GM23338 (cell line): ENCODE results near the gene KLHL26. TPM values are rescaled to one million over a fixed set of nuclear protein-coding genes. Genes with fewer than 3 reads are reported as not detected.

Source experiments
- ATAC-seq: fragments of 200-7000 bp; cut with Tn5 transposase; 3 replicates; pipeline ENCODE4 v1.9.1; 2020
- DNase-seq: peaks from one replicate; pipeline ENCODE4 v3.0.0-alpha.2; 2015; ENCODE audit warnings: low spot score
- H2AFZ ChIP-seq: fragments of 200-600 bp; sonication (generic); 2 replicates; pipeline ENCODE4 v1.8.0; 2016; ENCODE audit warnings: antibody characterized with exemption, mild to moderate bottlenecking, moderate library complexity
- H3F3A ChIP-seq: fragments of 200-600 bp; sonication (generic); replicated peaks from 2 replicates; pipeline ENCODE4 v1.8.0; 2017; ENCODE audit warnings: antibody characterized with exemption, mixed run types, low read depth
- H3K27ac ChIP-seq: fragments of 200-600 bp; sonication (generic); 2 replicates; pipeline ENCODE4 v1.6.1; 2016; ENCODE audit warnings: low read depth
- H3K27me3 ChIP-seq: fragments of 200-600 bp; sonication (generic); 2 replicates; pipeline ENCODE4 v1.8.0; 2016; ENCODE audit warnings: mild to moderate bottlenecking, mixed run types, moderate library complexity; ENCODE audit not compliant: insufficient read depth
- H3K36me3 ChIP-seq: fragments of 200-600 bp; sonication (generic); 2 replicates; pipeline ENCODE4 v1.8.0; 2016; ENCODE audit warnings: mild to moderate bottlenecking; ENCODE audit not compliant: insufficient read depth
- H3K4me1 ChIP-seq: fragments of 200-600 bp; sonication (generic); 2 replicates; pipeline ENCODE4 v1.8.0; 2016; ENCODE audit warnings: mild to moderate bottlenecking, moderate library complexity; ENCODE audit not compliant: insufficient read depth
- H3K4me2 ChIP-seq: fragments of 200-600 bp; sonication (generic); 2 replicates; pipeline ENCODE4 v1.7.1; 2017; ENCODE audit warnings: mixed run types
- H3K4me3 ChIP-seq: fragments of 200-600 bp; sonication (generic); 2 replicates; pipeline ENCODE4 v1.6.1; 2016; ENCODE audit warnings: mixed run types
- H3K79me2 ChIP-seq: fragments of 200-600 bp; sonication (generic); replicated peaks from 2 replicates; pipeline ENCODE4 v1.8.0; 2017; ENCODE audit warnings: mild to moderate bottlenecking; ENCODE audit not compliant: insufficient read depth
- H3K9me2 ChIP-seq: fragments of 200-600 bp; sonication (generic); 2 replicates; pipeline ENCODE4 v1.8.0; 2017; ENCODE audit not compliant: insufficient read depth
- H4K20me1 ChIP-seq: fragments of 200-600 bp; sonication (generic); replicated peaks from 2 replicates; pipeline ENCODE4 v1.8.0; 2017; ENCODE audit warnings: mild to moderate bottlenecking; ENCODE audit not compliant: insufficient read depth
- H3K27ac Mint-ChIP-seq: 2 replicates; pipeline ENCODE4 v1.8.0; 2020; ENCODE audit warnings: inconsistent platforms, mild to moderate bottlenecking, moderate library complexity, mixed read lengths
- H3K27me3 Mint-ChIP-seq: 3 replicates; pipeline ENCODE4 v1.8.0; 2022; ENCODE audit warnings: low read depth, mild to moderate bottlenecking, moderate library complexity, mixed read lengths, inconsistent platforms; ENCODE audit not compliant: insufficient read depth, poor library complexity
- H3K36me3 Mint-ChIP-seq: 3 replicates; pipeline ENCODE4 v1.8.0; 2021; ENCODE audit warnings: low read depth, mild to moderate bottlenecking, inconsistent platforms, moderate library complexity, mixed read lengths
- H3K4me1 Mint-ChIP-seq: 3 replicates; pipeline ENCODE4 v1.8.0; 2020; ENCODE audit warnings: mild to moderate bottlenecking, inconsistent platforms, mixed read lengths
- H3K4me3 Mint-ChIP-seq: 3 replicates; pipeline ENCODE4 v1.8.0; 2021; ENCODE audit warnings: moderate library complexity, mild to moderate bottlenecking, inconsistent platforms, mixed read lengths
- H3K9me3 Mint-ChIP-seq: 3 replicates; pipeline ENCODE4 v1.8.0; 2020; ENCODE audit warnings: moderate library complexity, mild to moderate bottlenecking, inconsistent platforms, mixed read lengths
- EZH2 ChIP-seq: fragments of 200-600 bp; sonication (generic); IDR thresholded peaks from one replicate; pipeline ENCODE4 v1.8.0; 2017; ENCODE audit warnings: antibody characterized with exemption, mild to moderate bottlenecking, low read depth; ENCODE audit not compliant: unreplicated experiment
- EZH2phosphoT487 ChIP-seq: fragments of 200-600 bp; sonication (generic); IDR thresholded peaks from one replicate; pipeline ENCODE4 v1.8.1; 2018; ENCODE audit warnings: antibody characterized with exemption; ENCODE audit not compliant: unreplicated experiment
- JUNB ChIP-seq: IDR thresholded peaks from one replicate; pipeline ENCODE4 v1.6.1; 2016; ENCODE audit warnings: antibody characterized with exemption; ENCODE audit not compliant: unreplicated experiment
- NANOG ChIP-seq: IDR thresholded peaks from 2 replicates; pipeline ENCODE4 v1.6.1; 2016; ENCODE audit warnings: antibody characterized with exemption, borderline replicate concordance
- STAT1 ChIP-seq: IDR thresholded peaks from one replicate; pipeline ENCODE4 v1.6.1; 2016; ENCODE audit warnings: antibody characterized with exemption; ENCODE audit not compliant: unreplicated experiment
- ZNF114 ChIP-seq: fragments of 250-450 bp; sonication (Bioruptor Pico); IDR thresholded peaks from 2 replicates; pipeline ENCODE4 v1.5.0; 2020; ENCODE audit warnings: mild to moderate bottlenecking, moderate library complexity
- ZNF331 ChIP-seq: fragments of 250-450 bp; sonication (Bioruptor Pico); IDR thresholded peaks from 2 replicates; pipeline ENCODE4 v1.5.0; 2020; ENCODE audit warnings: low read depth, mild to moderate bottlenecking, moderate library complexity
- polyA plus RNA-seq: library from polyadenylated mRNA; unstranded; fragments of >200 nt; fragmentation: Nextera tagmentation; extraction: Ambion mirVana; gene quantifications from 2 replicates; pipeline ENCODE4 v1.2.1, GENCODE V29; 2016
- total RNA-seq: library from RNA; depleted of rRNA; stranded (reverse); fragments of >200 nt; shearing (Covaris generic); gene quantifications from 2 replicates; pipeline ENCODE4 v1.2.3, GENCODE V29; 2014
- TF ChIP-seq, protein P1 (sequence below): IDR thresholded peaks from one replicate; pipeline ENCODE4 v1.6.1; 2018; ENCODE audit warnings: antibody characterized with exemption; ENCODE audit not compliant: unreplicated experiment
- TF ChIP-seq, protein P2 (sequence below): IDR thresholded peaks from 2 replicates; pipeline ENCODE4 v1.6.1; 2016; ENCODE audit warnings: antibody characterized with exemption
- TF ChIP-seq, protein P3 (sequence below), 2 experiments: fragments of 200-600 bp in 1 of 2; sonication (generic) in 1 of 2; conservative IDR thresholded peaks; 2 replicates each; pipeline versions ENCODE4 v1.5.1 to v1.6.1; 2016 to 2017; ENCODE audit warnings: antibody characterized with exemption in 2 of 2, low read depth in 2 of 2, mild to moderate bottlenecking in 2 of 2, moderate library complexity in 1 of 2

The KLHL26 gene
- total and polyA plus RNA-seq, 2 experiments from 2014 or later = 3.6 to 11.2 TPM

DNA sequence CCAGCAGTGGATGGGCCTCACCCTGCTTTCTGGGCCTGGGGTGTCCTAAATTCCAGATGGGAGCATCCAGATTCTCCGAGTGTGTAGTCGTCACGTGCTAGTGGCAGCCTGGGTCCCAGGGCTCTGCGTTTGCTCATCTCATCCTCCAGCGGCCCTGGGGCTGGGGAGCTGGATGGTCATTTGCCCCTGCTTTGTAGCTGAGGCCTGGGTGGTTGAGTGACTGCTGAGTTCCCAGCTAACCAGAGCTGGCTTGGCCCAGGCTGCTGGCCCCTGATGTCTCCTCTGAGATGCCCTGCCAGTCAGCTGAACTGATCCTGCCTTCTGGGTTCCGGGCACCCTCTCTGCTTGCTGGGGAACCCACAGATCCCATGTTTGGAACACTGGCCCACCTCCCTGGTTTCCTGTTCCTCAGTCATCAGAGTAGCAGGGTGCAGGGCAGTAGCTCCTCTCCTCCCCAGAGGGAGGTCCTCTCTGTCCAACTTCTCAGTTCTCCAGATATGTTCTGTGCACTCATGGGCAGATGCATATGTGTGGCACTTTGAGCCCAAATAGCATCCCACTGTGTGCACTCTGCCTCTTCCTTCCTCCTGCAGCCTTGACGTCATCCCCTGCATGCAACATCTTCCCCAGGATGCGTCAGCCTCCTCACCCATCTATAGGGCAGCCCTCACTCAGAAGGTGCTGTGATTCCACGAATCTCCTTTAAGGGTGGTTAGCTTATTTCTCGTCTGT lies 24.3 kb downstream of the KLHL26 start:
- no peaks in the 10 kb centered on the region for H3K9me3 Mint-ChIP-seq
- Histone ChIP-seq H4K20me1 (no peaks in the 10 kb centered on the region; the same call in 1 of the 2 replicates), H3K79me2 (no peaks in the 10 kb centered on the region), H3K36me3 (no peaks in the 10 kb centered on the region), H2AFZ (no peak overlapping the region), H3K27ac (no peak overlapping the region), H3K9me2 (no peaks in the 10 kb centered on the region), H3K4me3 (no peak overlapping the region), H3F3A (0 out of 2 replicates have a peak, but pooled peaks cover 6% of the 10 kb centered on the region), H3K4me1 (no peaks in the 10 kb centered on the region), H3K27me3 (no peaks in the 10 kb centered on the region), H3K4me2 (no peak overlapping the region)
- no peak overlapping the region for H3K4me3 Mint-ChIP-seq
- H3K27ac Mint-ChIP-seq = no peak overlapping the region
- no peaks in the 10 kb centered on the region; the same call in 2 of the 3 replicates for H3K36me3 Mint-ChIP-seq
- peaks cover 14% of the 10 kb centered on the region for H3K27me3 Mint-ChIP-seq
- DNase-seq = no peak
- no peak for TF ChIP-seq ZNF114 (CRISPR knock-in tag)
- TF ChIP-seq, protein P1, sequence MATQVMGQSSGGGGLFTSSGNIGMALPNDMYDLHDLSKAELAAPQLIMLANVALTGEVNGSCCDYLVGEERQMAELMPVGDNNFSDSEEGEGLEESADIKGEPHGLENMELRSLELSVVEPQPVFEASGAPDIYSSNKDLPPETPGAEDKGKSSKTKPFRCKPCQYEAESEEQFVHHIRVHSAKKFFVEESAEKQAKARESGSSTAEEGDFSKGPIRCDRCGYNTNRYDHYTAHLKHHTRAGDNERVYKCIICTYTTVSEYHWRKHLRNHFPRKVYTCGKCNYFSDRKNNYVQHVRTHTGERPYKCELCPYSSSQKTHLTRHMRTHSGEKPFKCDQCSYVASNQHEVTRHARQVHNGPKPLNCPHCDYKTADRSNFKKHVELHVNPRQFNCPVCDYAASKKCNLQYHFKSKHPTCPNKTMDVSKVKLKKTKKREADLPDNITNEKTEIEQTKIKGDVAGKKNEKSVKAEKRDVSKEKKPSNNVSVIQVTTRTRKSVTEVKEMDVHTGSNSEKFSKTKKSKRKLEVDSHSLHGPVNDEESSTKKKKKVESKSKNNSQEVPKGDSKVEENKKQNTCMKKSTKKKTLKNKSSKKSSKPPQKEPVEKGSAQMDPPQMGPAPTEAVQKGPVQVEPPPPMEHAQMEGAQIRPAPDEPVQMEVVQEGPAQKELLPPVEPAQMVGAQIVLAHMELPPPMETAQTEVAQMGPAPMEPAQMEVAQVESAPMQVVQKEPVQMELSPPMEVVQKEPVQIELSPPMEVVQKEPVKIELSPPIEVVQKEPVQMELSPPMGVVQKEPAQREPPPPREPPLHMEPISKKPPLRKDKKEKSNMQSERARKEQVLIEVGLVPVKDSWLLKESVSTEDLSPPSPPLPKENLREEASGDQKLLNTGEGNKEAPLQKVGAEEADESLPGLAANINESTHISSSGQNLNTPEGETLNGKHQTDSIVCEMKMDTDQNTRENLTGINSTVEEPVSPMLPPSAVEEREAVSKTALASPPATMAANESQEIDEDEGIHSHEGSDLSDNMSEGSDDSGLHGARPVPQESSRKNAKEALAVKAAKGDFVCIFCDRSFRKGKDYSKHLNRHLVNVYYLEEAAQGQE = no peak
- TF ChIP-seq JUNB = no peak
- TF ChIP-seq EZH2 = no peak
- TF ChIP-seq, protein P2, sequence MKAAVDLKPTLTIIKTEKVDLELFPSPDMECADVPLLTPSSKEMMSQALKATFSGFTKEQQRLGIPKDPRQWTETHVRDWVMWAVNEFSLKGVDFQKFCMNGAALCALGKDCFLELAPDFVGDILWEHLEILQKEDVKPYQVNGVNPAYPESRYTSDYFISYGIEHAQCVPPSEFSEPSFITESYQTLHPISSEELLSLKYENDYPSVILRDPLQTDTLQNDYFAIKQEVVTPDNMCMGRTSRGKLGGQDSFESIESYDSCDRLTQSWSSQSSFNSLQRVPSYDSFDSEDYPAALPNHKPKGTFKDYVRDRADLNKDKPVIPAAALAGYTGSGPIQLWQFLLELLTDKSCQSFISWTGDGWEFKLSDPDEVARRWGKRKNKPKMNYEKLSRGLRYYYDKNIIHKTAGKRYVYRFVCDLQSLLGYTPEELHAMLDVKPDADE = no peak
- no peak for TF ChIP-seq NANOG
- TF ChIP-seq EZH2phosphoT487 = no peak
- no peak for TF ChIP-seq ZNF331 (CRISPR knock-in tag)
- TF ChIP-seq STAT1 = no peak
- H3K4me1 Mint-ChIP-seq = peaks cover 32% of the 10 kb centered on the region
- ATAC-seq = no peak

DNA sequence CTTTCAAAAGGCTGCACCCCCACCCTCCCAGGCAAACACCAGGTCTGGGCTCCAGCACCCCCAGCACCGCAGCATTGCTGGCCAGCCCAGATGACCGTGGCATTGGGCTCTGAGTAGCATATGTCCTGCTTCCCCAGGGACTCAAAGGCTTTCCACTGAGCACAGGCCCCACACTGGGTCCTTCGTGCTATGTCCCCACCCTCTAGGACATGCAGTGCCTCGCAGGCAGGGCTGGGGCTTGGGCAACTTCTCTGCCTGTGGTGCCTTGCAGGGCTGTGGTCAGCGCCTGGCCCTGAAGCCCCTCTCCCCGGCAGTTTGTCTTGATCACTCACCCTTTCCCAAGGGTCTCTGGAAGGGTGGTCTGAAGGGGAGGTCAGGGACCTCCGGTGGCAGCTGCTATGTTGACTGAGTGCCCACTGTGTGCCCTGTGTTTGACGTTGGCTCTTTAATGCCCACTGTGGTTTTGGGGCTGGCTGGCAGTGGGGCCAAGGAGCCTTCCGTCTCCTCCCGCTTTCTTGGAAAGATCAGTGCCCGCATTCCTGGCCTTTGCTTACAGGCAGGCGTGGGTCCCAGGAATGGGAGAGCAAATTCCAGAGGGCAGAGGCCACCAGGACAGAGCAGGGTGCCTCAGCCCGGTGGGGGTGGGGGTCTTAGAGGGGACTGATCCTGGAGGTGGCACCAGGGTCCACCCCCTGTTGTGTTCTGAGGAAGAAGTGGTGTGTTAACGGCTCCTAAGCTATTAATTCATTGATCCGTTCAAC lies 26.3 kb downstream of the KLHL26 start:
- peaks cover 21% of the 10 kb centered on the region for H3K4me1 Mint-ChIP-seq
- H4K20me1 ChIP-seq = no peaks in the 10 kb centered on the region; the same call in 1 of the 2 replicates
- 0 out of 2 replicates have a peak, but pooled peaks cover 3% of the 10 kb centered on the region for H3F3A ChIP-seq
- ATAC-seq (peak; percentile 28), DNase-seq (no peak)
- H3K4me2 ChIP-seq = no peak overlapping the region
- H3K27me3 ChIP-seq = no peaks in the 10 kb centered on the region
- H3K36me3 Mint-ChIP-seq = peaks cover 7% of the 10 kb centered on the region; the same call in 2 of the 3 replicates
- no peak overlapping the region for H3K4me3 ChIP-seq
- no peak overlapping the region for H3K4me3 Mint-ChIP-seq
- no peaks in the 10 kb centered on the region for H3K9me3 Mint-ChIP-seq
- H3K27ac ChIP-seq = peak overlapping the region; percentile 39; the same call in 1 of the 2 replicates
- H3K9me2 ChIP-seq = no peaks in the 10 kb centered on the region
- H3K27ac Mint-ChIP-seq = 0 out of 2 replicates have a peak overlapping the region, but pooled peaks have one; percentile 59
- peaks cover 5% of the 10 kb centered on the region for H3K27me3 Mint-ChIP-seq
- TF ChIP-seq, protein P3, sequence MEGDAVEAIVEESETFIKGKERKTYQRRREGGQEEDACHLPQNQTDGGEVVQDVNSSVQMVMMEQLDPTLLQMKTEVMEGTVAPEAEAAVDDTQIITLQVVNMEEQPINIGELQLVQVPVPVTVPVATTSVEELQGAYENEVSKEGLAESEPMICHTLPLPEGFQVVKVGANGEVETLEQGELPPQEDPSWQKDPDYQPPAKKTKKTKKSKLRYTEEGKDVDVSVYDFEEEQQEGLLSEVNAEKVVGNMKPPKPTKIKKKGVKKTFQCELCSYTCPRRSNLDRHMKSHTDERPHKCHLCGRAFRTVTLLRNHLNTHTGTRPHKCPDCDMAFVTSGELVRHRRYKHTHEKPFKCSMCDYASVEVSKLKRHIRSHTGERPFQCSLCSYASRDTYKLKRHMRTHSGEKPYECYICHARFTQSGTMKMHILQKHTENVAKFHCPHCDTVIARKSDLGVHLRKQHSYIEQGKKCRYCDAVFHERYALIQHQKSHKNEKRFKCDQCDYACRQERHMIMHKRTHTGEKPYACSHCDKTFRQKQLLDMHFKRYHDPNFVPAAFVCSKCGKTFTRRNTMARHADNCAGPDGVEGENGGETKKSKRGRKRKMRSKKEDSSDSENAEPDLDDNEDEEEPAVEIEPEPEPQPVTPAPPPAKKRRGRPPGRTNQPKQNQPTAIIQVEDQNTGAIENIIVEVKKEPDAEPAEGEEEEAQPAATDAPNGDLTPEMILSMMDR (conservative IDR thresholded peaks at IDR 0.05; ENCODE audit: low read depth in 2 of 2) = no peak
- TF ChIP-seq, protein P2 = no peak
- H3K36me3 ChIP-seq = no peaks in the 10 kb centered on the region
- no peak overlapping the region for H2AFZ ChIP-seq
- H3K79me2 ChIP-seq = no peaks in the 10 kb centered on the region
- H3K4me1 ChIP-seq = no peaks in the 10 kb centered on the region
